GM13977 (cell line): Measurements from ENCODE around the gene PPP2R5E.
A peak's percentile ranks its signal among the peaks of the same experiment; 100 is the strongest.

ENCODE experiments used
- DNase-seq: peaks from one replicate; pipeline ENCODE4 v3.0.0; 2012; ENCODE audit warnings: low spot score
- in situ Hi-C: fragments of 300-500 bp; cut with MboI; formaldehyde crosslinking; loops from one replicate; pipeline ENCODE4 v1.12.0; 2022; ENCODE audit warnings: low sequenced_read_pairs, low pct_unique_long_range_greater_than_20kb, mixed read lengths, inconsistent platforms; ENCODE audit not compliant: unreplicated experiment
- TF ChIP-seq, protein P1 (sequence below): IDR thresholded peaks from 2 replicates; pipeline ENCODE4 v1.5.1; 2012; ENCODE audit warnings: mild to moderate bottlenecking, control low read depth; ENCODE audit not compliant: insufficient read depth; ENCODE audit errors: extremely low read depth, missing control alignments

Gene PPP2R5E

DNA sequence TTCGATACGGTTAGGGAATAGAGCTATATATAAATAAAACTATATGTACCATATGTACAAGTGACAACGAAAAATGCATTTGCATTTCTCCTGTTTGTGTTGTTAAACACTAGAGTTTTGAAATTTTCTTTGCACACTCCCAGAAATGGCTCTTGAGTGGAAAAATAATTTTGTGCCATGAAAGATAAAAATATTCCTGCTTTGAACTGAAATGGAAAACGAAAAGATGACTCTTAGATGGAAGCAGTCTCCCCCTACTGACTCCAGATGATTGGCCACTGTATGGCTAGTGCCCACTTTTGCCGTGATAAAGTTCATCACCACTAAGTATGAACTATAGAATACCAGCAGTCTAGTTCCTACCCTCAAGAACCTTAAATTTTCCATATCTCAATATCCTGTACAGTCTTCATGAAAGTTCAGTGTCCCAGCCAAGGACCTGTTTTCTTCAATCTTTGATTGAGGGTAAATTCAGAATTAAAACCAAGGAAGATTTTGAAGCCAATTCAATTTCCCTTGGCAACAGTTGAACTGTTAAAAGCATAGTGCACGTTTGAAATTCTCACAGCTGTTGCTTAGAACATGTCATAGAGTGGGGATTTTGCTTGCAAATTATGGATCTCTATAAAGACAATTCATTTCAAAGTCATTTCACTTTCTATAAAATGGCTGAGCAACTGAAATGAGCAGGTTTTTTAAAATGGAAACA is 1.6 kb upstream of the PPP2R5E start:
- in situ Hi-C loops: no loop called here
- no peak for DNase-seq

DNA sequence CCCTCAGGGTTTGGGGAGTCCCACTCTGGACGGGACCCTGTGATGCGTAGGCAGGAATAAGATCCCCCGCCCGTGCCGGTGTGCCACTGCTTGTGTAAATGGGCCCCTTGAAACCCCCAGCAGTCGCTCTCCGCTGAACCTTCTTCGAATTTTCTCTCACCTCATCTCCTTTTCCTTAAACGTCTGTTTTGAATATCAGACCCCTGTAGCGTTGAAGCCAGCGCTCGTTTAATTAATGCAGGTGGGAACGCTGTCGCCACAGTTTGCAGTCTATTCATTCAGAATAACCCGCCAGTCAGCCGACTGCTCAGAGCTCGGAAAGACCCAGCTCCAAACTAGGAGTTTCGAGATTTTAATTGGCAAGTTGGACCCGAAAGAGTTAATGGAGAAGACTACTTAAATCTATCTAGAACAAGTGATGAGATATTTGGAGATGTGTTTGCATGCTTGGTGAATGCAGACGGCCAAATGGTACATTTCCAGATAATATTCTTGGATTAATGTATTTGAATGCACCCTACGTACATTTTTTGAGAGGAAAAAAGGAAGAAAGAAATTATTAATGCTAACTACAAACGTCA is 739 bp upstream of the PPP2R5E start:
- in situ Hi-C loops: no loop called here
- DNase-seq: no peak
- TF ChIP-seq, protein P1, sequence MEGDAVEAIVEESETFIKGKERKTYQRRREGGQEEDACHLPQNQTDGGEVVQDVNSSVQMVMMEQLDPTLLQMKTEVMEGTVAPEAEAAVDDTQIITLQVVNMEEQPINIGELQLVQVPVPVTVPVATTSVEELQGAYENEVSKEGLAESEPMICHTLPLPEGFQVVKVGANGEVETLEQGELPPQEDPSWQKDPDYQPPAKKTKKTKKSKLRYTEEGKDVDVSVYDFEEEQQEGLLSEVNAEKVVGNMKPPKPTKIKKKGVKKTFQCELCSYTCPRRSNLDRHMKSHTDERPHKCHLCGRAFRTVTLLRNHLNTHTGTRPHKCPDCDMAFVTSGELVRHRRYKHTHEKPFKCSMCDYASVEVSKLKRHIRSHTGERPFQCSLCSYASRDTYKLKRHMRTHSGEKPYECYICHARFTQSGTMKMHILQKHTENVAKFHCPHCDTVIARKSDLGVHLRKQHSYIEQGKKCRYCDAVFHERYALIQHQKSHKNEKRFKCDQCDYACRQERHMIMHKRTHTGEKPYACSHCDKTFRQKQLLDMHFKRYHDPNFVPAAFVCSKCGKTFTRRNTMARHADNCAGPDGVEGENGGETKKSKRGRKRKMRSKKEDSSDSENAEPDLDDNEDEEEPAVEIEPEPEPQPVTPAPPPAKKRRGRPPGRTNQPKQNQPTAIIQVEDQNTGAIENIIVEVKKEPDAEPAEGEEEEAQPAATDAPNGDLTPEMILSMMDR: no peak

More for the DNA sequence above, 1.6 kb upstream of the PPP2R5E start:
- TF ChIP-seq, protein P1: peak; percentile 40

DNA sequence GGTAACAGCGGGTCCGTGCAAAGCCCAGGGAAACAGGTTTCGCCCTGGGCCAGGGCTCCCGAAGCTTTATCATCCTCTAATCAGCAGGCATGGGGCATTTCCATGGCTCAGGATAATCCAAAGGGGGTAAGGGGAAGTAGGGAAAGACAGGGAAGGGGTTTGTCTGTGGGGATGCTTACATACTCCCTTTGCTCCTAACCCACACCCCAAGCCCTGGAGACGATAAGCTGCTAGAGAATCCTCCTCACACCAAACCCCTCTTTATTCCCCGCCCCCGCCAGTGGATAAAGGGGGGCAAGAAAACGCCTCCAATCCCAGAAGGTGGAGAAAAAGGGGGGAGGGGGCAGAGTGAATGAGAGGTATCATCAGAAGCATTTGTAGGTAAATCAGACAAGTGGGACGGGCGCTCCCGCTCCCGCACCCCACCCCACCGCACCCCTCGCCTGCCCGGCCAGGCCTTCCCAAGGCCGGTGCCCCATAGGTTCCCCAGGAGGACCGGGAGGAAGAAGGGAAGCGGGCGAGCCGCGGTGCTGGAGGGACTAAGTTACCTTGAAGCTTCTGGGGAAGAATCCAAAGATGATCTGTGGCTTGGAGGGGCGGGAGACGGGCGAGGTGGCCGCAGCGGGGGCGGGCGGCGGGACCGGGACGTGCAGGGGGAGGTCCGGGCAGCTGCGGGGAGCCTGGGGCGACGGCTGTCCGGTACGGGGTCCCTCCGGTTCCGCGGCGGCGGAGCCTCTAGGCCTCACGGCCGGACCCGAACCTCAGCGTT is 762 bp downstream of the PPP2R5E start:
- DNase-seq: no peak
- TF ChIP-seq, protein P1: no peak
- in situ Hi-C loops: no loop called here

DNA sequence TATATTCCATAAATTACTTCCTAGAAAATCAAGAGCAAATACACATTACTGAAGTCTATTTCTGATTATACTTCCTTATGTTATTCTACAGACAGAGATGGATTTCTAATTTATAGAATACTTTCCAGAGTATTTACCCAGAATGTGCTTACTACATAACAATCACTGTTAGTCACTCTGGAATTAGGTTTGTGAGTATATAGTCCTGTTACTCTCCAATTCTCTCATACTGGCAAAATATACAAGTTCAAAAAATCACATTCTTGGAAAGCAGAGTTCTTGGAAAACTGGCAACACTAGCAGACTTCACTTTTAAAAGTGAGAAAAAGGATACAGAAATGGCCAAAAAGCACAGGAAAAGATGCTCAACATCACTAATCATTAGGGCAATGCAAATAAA is 7.3 kb downstream of the PPP2R5E start:
- DNase-seq: no peak
- TF ChIP-seq, protein P1: no peak
- in situ Hi-C loops: no loop called here

DNA sequence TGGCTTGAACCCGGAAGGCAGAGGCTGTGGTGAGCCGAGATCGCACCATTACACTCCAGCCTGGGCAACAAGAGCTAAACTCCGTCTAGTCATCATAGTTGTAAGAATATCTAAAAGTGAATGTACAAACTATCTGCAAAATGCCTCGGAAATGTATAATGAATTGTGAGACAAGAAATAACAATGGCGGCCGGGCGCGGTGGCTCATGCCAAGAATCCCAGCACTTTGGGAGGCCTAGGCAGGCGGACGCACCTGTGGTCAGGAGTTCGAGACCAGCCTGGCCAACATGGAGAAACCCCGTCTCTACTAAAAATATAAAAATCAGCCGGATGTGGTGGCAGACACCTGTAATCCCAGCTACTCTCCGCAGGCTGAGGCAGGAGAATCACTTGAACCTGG is 9.7 kb downstream of the PPP2R5E start:
- no peak for DNase-seq
- in situ Hi-C loops: no loop called here
- TF ChIP-seq, protein P1: no peak

DNA sequence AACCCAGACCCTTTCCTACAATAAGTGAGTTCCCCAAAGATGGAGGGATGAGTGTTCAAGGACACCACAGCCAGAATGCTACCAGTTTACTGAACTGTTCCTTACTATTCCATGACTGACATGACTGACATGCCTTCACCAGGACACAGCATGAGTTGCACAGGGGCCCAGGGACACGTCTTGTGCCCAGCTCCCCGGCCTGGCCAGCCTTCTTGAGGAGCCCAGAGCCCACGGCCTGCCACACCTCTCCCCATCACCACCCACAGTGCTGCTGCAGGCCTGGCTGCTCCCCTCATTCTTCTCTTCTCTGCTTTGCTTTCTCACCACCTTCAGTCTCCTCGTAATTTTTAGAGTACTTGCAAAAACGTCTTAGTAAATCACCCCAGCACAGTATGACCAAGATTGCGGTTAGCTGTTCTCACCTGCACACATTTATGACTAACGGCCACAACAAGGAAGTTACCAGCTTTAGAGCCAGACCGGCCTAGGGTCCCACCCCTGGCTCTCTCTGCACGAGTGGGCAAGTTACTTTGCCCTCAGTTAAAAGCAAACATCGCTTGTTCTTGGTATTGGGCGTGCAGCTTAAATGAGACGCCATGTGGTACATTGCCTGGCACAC is 18.5 kb downstream of the PPP2R5E start:
- no peak for DNase-seq
- in situ Hi-C loops: no loop called here
- TF ChIP-seq, protein P1: no peak
